Breast epithelium (tissue), 3 donors: ENCODE measurements around the gene ZNF444.
"Not testable (repeated sequence)": the region's sequence is repeated elsewhere in the genome, so short reads cannot be mapped to it uniquely, and the experiment has no call there.

Source experiments
- POLR2A ChIP-seq: fragments of 450-650 bp; IDR thresholded peaks from one replicate; pipeline ENCODE4 v1.6.1; 2016; ENCODE audit warnings: antibody characterized with exemption, mild to moderate bottlenecking, moderate library complexity
- POLR2AphosphoS5 ChIP-seq, 3 donors: sonication (generic); formaldehyde crosslinking; IDR thresholded peaks; one replicate each; pipeline ENCODE4 v1.6.1; 2017; ENCODE audit warnings: antibody characterized with exemption in 3 of 3

- TF ChIP-seq POLR2AphosphoS5 (IDR thresholded peaks at IDR 0.05); POLR2A: not testable (repeated sequence)
These were observed 42.9 kb upstream of the ZNF444 start for GRCh38 chr19:56098237-56098636.
